SU-DHL-6 (cell line): Measurements from ENCODE around the gene BTNL3.

Experiments
- H2AFZ ChIP-seq: fragments of 200-600 bp; sonication (generic); 2 replicates; pipeline ENCODE4 v1.6.1; 2014; ENCODE audit warnings: low read depth, mild to moderate bottlenecking, moderate library complexity, mixed read lengths, antibody characterized with exemption, low read length; ENCODE audit not compliant: severe bottlenecking
- H3F3A ChIP-seq: fragments of 200-600 bp; shearing (Covaris generic); 2 replicates; pipeline ENCODE4 v1.6.0; 2016; ENCODE audit warnings: antibody characterized with exemption, mild to moderate bottlenecking; ENCODE audit not compliant: insufficient read depth
- H3K27ac ChIP-seq: fragments of 200-600 bp; sonication (generic); 2 replicates; pipeline ENCODE4 v1.5.1; 2016; ENCODE audit warnings: low read depth, mild to moderate bottlenecking, low read length, moderate library complexity, mixed read lengths
- H3K27me3 ChIP-seq: fragments of 200-600 bp; sonication (generic), shearing (Covaris generic); 2 replicates; pipeline ENCODE4 v1.6.0; 2014; ENCODE audit warnings: mild to moderate bottlenecking, low read length
- H3K36me3 ChIP-seq: fragments of 200-600 bp; sonication (generic); 2 replicates; pipeline ENCODE4 v1.6.1; 2014; ENCODE audit warnings: mild to moderate bottlenecking, low read length, mixed read lengths
- H3K4me2 ChIP-seq: fragments of 300-600, 200-600 bp; shearing (Covaris generic), sonication (generic); 2 replicates; pipeline ENCODE4 v1.6.0; 2014; ENCODE audit warnings: low read length, low read depth, mild to moderate bottlenecking; ENCODE audit not compliant: poor library complexity, severe bottlenecking
- H3K4me3 ChIP-seq: fragments of 200-600 bp; sonication (generic); 2 replicates; pipeline ENCODE4 v1.5.1; 2014; ENCODE audit warnings: antibody characterized with exemption, low read length, mild to moderate bottlenecking, mixed read lengths; ENCODE audit not compliant: insufficient read depth, poor library complexity, severe bottlenecking
- H3K79me2 ChIP-seq: fragments of 200-600 bp; sonication (generic); 2 replicates; pipeline ENCODE4 v1.6.1; 2014; ENCODE audit warnings: mild to moderate bottlenecking, low read length, moderate library complexity; ENCODE audit not compliant: insufficient read depth
- H3K9ac ChIP-seq: fragments of 200-600 bp; sonication (generic); 2 replicates; pipeline ENCODE4 v1.7.0; 2014; ENCODE audit warnings: mild to moderate bottlenecking, low read length
- H3K9me2 ChIP-seq: fragments of 200-600 bp; sonication (generic); replicated peaks from 2 replicates; pipeline ENCODE4 v1.6.1; 2014; ENCODE audit warnings: low read length; ENCODE audit not compliant: insufficient read depth
- H3K9me3 ChIP-seq: fragments of 200-600 bp; sonication (generic); 2 replicates; pipeline ENCODE4 v1.6.1; 2014; ENCODE audit warnings: low read length, mixed read lengths; ENCODE audit not compliant: insufficient read depth
- H4K20me1 ChIP-seq: fragments of 200-600 bp; sonication (generic); 2 replicates; pipeline ENCODE4 v1.6.1; 2014; ENCODE audit warnings: low read depth, mild to moderate bottlenecking, antibody characterized with exemption, low read length, moderate library complexity, mixed read lengths
- EZH2phosphoT487 ChIP-seq: fragments of 200-600 bp; sonication (generic), shearing (Covaris generic); conservative IDR thresholded peaks from 2 replicates; pipeline ENCODE4 v1.6.1; 2018; ENCODE audit warnings: mild to moderate bottlenecking, antibody characterized with exemption, low read length, moderate library complexity, mixed read lengths
- TF ChIP-seq, protein P1 (sequence below): fragments of 200-600 bp; sonication (generic); IDR thresholded peaks from one replicate; pipeline ENCODE4 v1.5.1; 2017; ENCODE audit warnings: antibody characterized with exemption, mild to moderate bottlenecking, low read length, moderate library complexity; ENCODE audit not compliant: insufficient read depth, poor library complexity, severe bottlenecking

Gene BTNL3

DNA sequence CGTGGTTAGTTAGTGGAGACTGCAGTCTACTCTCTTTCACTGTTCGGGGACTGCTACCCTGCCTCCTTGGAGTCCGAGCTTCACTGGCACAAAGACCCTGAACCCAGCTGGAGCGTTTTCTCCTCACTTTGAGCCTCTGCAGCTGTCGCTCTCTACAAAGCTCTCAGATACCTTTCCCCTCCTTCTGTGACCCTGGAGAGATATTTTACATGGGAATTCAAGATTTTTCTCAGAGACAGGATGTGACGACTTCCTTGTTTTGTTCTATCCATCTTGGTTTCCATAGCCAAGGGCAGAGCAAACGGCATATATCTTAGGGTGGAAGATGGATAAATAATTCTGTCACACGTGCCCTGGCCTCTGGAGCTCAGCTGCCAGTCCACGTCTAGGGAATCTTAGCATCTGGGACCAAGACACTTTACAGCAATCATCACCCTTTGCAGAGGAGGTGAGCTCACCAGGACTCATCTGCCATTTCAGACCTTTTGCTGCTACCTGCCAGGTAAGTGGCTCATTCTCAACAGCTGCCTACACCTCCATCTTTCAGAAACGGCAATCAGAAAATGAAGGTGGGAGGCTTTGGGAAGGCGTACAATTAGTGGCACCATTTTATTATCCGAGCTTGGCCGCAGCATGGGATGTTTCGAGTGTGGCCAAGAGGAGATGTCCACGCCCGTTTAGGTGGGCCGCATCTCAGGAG, 51.4 kb downstream of the BTNL3 start, which contains the start of gene BTNL9:
TSS of gene BTNL9 (plus strand) at position 336 of the 700 bp plus-strand sequence. CDS start 5,224 bp downstream, outside the sequence.
- no peak within 1 kb of the TSS for H3K4me3 ChIP-seq
- TF ChIP-seq, protein P1, sequence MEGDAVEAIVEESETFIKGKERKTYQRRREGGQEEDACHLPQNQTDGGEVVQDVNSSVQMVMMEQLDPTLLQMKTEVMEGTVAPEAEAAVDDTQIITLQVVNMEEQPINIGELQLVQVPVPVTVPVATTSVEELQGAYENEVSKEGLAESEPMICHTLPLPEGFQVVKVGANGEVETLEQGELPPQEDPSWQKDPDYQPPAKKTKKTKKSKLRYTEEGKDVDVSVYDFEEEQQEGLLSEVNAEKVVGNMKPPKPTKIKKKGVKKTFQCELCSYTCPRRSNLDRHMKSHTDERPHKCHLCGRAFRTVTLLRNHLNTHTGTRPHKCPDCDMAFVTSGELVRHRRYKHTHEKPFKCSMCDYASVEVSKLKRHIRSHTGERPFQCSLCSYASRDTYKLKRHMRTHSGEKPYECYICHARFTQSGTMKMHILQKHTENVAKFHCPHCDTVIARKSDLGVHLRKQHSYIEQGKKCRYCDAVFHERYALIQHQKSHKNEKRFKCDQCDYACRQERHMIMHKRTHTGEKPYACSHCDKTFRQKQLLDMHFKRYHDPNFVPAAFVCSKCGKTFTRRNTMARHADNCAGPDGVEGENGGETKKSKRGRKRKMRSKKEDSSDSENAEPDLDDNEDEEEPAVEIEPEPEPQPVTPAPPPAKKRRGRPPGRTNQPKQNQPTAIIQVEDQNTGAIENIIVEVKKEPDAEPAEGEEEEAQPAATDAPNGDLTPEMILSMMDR, result no peak
- TF ChIP-seq EZH2phosphoT487, result no peak
- H2AFZ ChIP-seq, result no peak within 1 kb of the TSS
- no peaks in the 10 kb centered on the region for H3K9me2 ChIP-seq
- H3K79me2 ChIP-seq, result no peaks in the 10 kb centered on the region
- no peak within 1 kb of the TSS for H3K27ac ChIP-seq
- H4K20me1 ChIP-seq, result no peaks in the 10 kb centered on the region
- H3K4me2 ChIP-seq, result no peak within 1 kb of the TSS
- no peaks in the 10 kb centered on the region for H3F3A ChIP-seq
- H3K9me3 ChIP-seq, result no peaks in the 10 kb centered on the region
- H3K9ac ChIP-seq, result no peak within 1 kb of the TSS
- no peaks in the 10 kb centered on the region for H3K36me3 ChIP-seq
- no peaks in the 10 kb centered on the region for H3K27me3 ChIP-seq

DNA sequence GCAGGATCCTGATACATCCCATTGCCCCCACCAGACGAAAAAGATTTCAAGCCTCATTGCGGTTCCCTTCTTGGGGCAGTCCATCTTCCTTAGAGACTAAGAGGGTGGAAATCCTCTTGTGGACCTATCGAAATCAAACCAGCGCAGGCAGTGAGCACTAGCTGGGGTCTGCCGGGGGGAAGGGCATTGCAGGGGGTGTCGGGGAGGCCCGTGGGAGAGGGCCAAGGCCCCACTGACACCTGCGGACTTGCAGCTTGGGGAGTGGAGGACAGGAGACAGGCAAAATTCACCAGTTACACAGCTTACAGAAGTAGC, 51.9 kb downstream of the BTNL3 start:
- Histone ChIP-seq H3F3A (no peaks in the 10 kb centered on the region), H2AFZ (no peak overlapping the region), H3K9me3 (no peaks in the 10 kb centered on the region), H3K4me2 (no peak overlapping the region), H3K79me2 (no peaks in the 10 kb centered on the region), H3K4me3 (no peak overlapping the region), H4K20me1 (no peaks in the 10 kb centered on the region), H3K27me3 (no peaks in the 10 kb centered on the region), H3K27ac (no peak overlapping the region), H3K9me2 (no peaks in the 10 kb centered on the region), H3K9ac (no peak overlapping the region), H3K36me3 (no peaks in the 10 kb centered on the region)
- TF ChIP-seq, protein P1, result no peak
- no peak for TF ChIP-seq EZH2phosphoT487

DNA sequence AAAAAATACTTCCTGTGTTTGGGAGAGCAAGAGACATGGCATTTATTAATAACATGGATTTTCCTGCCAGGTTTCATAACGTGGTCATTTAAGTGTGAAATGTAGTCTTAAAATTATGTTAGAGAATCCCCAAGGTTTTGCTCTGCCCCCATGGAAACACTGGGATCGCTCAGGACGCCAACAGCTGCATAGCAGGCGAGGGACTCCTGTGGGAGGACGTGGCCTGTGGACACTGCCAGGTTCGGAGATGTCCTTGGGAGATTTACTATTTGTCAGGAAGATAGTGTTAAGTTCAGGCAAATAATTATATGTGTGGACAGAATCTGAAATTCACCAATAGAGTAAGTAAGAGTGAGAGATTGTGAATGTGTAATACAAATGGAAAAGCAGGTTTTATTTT, 52.4 kb downstream of the BTNL3 start:
- Histone ChIP-seq H4K20me1 (no peaks in the 10 kb centered on the region), H2AFZ (no peak overlapping the region), H3K36me3 (no peaks in the 10 kb centered on the region), H3K4me3 (no peak overlapping the region), H3K27ac (no peak overlapping the region), H3K79me2 (no peaks in the 10 kb centered on the region), H3K9me2 (no peaks in the 10 kb centered on the region), H3K9me3 (no peaks in the 10 kb centered on the region), H3F3A (no peaks in the 10 kb centered on the region), H3K4me2 (no peak overlapping the region), H3K27me3 (no peaks in the 10 kb centered on the region), H3K9ac (no peak overlapping the region)
- no peak for TF ChIP-seq EZH2phosphoT487
- TF ChIP-seq, protein P1, result no peak
